Frontal cortex (tissue), 4 donors: ENCODE results near the gene DOCK8. TPM values are rescaled to one million over a fixed set of nuclear protein-coding genes. Genes with fewer than 3 reads are reported as not detected.

Experiments
- DNase-seq, 2 donors: peaks; one replicate each; pipeline ENCODE4 v3.0.0; 2012; ENCODE audit warnings: low spot score in 2 of 2
- FAIRE-seq: peaks from 2 replicates; lab custom pipeline; 2012; peaks lifted over from hg19 to GRCh38; lab: Jason Lieb, UNC
- total RNA-seq: library from RNA; depleted of rRNA; stranded (reverse); fragments of >200 nt; gene quantifications from one replicate; pipeline ENCODE4 v1.2.3, GENCODE V29; 2014
- donor health status: control.
- donor health status: control.
- donor health status: control.

Gene DOCK8
- total RNA-seq, 1 donor from 2014 or later: 2.4 TPM

DNA sequence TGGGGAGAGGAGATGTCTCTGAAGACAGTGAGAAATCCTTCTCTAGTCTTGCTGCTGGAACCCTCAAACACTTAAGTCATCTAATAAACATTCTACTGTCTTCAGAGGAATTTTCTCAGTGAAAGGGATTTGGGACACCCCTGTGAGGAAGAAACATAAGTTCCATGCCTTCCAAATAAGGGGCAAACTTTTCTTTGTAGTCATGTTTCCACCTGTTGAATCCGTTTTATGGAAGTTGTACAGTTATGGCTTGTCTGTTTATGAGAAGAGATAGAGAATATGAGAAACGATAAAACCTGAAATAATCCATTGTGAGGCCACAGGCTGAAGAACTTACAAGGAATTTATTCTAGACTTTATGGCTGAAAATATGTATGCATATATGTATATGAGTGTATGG is 49.6 kb downstream of the DOCK8 start:
- DNase-seq (no peak), FAIRE-seq (no peak)

DNA sequence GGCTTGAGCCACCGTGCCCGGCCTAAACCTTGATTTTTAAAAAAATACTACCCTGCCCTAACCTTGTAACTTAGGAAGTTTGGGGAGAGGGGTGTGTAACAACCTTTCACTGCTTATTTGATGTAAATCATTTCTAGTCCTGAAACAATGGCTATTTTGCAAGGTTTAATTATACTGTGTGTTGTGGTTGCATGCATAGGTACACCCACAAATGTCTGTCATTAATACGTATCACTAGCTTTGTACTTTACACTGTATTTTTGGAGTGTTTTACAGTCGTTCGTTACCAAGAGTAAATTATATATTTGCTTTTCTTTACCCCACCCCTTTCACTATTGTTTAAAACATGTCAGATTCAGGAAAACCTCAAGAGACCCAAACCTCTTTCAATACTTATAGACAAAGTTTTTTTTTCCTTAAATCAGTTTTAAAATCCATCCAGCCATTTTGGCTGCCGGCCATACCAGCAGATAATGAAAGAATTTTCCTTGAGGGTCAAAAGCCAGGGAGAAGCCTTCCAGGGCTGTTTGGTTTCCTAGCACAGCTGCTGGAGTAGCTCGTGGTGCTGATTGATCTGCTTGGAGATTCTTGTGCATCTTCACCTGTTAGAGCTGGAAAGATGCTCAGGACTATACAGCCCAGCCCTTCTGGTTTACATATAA is 50.7 kb downstream of the DOCK8 start:
- FAIRE-seq: no peak
- DNase-seq: no peak

DNA sequence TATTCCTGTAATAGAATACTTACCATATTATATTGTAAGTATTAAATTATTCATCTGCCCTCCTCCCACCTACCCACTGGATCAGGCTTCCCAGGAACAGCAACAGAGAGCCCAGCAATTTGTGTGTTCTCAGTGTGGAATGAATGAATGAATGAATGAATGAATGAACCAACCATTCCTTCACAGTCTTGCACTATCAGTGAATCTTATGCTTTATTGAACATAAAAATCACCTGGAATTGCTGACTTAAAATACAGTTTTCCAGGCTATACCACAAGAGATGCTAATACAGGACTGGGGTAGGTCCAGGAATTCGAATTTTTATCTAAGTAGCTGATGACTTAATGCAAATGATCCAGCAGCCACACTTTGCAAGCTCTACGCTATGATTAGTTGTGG is 51.6 kb downstream of the DOCK8 start:
- DNase-seq (no peak), FAIRE-seq (no peak)

DNA sequence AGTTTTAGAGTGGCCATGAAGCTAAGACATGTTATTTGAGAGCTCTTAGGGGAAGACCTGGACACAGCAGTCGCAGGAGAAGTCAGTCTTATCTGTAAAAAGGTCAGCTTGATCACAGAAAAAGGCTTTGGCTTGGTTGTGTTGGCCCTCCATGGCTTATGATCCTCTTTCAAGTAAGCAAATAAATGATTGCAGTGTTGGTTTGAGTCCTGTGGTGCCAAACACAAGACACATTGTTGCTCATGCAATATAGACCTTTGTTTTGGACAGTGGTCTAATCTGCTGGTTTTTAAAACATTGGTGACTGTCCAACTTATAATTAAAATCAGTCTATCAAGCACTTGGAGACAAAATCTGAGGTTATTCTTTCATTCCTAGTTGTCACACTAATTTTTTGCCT is 54.0 kb downstream of the DOCK8 start:
- DNase-seq: no peak
- no peak for FAIRE-seq

- DNase-seq (no peak), FAIRE-seq (no peak)
Measured at GRCh38 chr9:269081-269711, 54.5 kb downstream of the DOCK8 start.

- FAIRE-seq (no peak), DNase-seq (no peak)
Measured at GRCh38 chr9:270657-271237, 56.1 kb downstream of the DOCK8 start.

DNA sequence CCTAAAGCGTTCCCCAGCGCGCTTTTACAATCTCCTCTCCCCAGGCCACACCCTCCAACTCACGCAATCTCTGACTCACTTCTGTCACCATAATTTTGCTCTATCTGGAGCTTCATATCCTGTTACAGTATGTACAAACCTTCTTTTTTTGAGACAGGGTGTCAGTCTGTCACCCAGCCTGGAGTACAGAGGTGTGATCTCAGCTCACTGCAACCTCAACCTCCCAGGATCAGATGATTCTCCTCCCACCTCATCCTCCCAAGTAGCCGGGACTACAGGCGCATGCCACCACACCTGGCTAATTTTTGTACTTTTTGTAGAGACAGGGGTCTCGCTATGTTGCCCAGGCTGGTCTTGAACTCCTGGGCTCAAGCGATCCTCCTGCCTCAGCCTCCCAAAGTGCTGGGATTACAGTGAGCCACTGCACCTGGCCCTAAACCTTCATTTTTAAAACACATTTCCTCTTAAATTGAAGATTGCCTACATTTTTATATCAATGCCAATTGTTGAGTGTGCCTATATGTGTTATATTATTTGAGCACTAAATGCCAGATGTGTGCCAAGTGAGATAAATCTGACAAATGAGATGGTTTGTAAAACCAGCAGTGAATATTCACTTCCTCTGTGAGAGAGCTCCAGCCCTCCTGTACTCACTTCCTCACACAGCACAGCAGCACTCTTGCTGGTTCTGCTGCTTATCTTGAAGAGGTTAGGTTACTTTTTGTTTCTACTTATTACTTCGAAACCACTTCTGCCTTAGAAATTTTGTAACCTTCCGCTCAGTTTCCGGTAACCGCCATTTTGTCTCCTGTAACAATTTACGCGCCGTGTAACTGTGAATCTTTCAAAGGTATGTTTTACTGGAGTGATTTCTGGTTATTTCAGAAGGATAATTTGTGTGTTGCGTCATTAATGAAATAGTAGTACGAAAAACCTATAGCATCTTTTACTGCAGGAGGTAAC is 57.9 kb downstream of the DOCK8 start:
- FAIRE-seq (no peak), DNase-seq (no peak)

- DNase-seq (no peak), FAIRE-seq (no peak)
Measured at GRCh38 chr9:274406-274805, 59.7 kb downstream of the DOCK8 start.

- FAIRE-seq: no peak
- DNase-seq: no peak
Measured at GRCh38 chr9:277601-278295, 63.1 kb downstream of the DOCK8 start.

- DNase-seq (no peak), FAIRE-seq (no peak)
Measured at GRCh38 chr9:278651-279050, 64.0 kb downstream of the DOCK8 start.

DNA sequence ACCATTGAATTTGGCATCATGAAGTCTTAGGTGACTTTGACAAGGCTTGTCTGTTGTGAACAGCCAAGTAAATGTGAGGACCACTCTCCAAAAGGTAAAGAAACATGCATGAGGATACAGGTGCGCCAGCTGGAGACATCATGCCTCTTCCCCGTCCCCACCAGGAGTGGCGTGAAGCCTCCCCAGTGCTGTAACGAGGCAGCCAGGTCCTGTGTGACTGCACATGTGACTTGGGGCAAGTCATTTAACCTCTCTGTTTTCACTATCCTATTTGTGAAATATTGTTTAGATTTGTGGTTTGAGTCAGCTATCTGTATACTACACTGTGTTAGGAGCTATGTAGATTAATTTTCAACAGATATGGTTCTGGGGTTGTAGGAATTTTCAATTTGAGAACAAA is 65.0 kb downstream of the DOCK8 start:
- DNase-seq: no peak
- no peak for FAIRE-seq

DNA sequence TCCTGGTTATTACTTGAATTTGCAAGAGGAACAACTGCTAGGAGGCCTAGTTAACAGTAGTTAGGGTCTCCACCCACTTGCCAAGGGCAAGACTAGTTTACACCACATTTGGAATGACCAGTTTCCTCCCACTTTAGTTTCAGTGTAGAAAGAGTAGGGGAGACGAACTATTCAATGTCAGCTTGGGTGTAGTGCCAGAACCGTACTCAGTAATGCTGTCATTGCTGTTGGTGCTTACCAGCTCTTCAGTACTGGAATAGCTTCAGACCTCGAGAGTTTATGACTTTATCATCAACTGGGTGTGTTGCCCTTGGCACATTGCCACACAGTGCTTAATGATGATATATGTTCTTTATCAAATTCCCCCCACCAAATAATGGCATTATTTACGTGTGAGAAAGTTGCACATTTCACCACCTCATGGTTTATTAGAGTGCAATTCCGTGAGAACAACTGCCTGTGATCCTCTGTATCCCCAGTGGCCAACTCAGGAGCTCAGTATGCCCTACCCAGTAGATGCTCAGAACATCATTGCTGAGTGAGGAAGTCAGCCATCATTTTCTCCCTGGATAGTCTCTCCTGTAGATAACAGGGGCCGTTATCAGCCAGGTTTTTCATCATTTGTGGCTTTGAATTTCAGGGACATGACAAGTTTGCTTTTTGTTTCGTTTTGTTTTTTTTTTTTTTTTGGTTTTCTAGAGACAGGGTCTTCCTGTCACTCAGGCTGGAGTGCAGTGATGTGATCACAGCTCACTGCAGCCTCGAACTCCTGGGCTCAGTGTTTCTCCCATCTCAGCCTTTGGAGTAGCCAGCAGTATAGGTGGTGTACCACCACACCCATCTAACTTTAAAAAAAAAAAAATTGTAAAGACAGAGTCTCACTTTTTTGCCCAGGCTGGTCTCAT is 67.3 kb downstream of the DOCK8 start:
- FAIRE-seq (no peak), DNase-seq (no peak)

GRCh38 chr9:286071-286740 is 71.5 kb downstream of the DOCK8 start:
- no peak for DNase-seq

GRCh38 chr9:289121-289520 is 74.5 kb downstream of the DOCK8 start:
- FAIRE-seq (no peak), DNase-seq (no peak)

More at GRCh38 chr9:286071-286740, 71.5 kb downstream of the DOCK8 start:
- FAIRE-seq: no peak

- FAIRE-seq: no peak
- no peak for DNase-seq
Measured at GRCh38 chr9:292915-293314, 78.2 kb downstream of the DOCK8 start.

DNA sequence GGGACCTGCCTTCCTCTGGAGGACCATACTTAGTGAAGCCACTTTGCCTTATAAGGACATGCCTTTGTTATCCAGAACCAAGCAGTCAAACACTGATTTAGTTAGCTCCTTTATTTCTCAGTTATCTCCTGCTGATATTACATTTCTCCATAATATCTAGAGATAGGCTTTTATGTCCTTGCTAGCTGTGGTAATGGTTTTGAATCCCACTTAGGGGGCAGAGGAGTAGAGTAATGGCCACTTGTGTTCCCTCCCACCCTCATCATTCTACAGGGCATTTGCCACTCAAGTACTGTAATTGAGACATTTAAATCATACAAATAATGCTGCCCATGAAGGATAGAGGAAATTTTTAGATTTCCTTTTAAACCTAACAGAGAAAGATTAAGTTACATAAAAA is 80.9 kb downstream of the DOCK8 start:
- no peak for DNase-seq
- no peak for FAIRE-seq

DNA sequence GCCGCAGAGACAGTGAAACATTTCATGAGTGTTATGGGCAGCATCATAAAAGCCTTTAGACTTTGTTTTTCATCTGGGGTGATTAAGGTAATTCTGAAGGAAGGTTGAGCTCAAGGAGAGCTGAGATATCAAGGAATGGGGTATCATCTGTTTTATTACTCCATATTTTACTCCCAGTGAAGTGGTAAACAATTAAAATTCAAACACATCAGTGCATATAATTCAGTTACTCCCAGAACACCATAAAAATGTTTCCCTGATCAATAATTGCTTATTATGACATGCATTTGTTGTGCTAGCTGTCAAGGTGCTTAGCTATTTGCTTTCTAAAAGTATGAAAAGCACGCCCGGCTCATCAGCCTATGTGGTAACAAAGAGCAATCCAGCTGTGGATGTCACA is 81.7 kb downstream of the DOCK8 start:
- FAIRE-seq: no peak
- DNase-seq: no peak
